C4-2B (cell line): ENCODE results near the gene OSBPL1A.

Source experiments
- H3K27ac ChIP-seq: fragments of 450-650 bp; 2 replicates; pipeline ENCODE4 v1.5.1; 2017
- ZFX ChIP-seq: fragments of 450-650 bp; IDR thresholded peaks from 2 replicates; pipeline ENCODE4 v1.6.1; 2017
- TF ChIP-seq, protein P1 (sequence below): fragments of 450-650 bp; conservative IDR thresholded peaks from 2 replicates; pipeline ENCODE4 v1.5.1; 2017; ENCODE audit warnings: mild to moderate bottlenecking

OSBPL1A gene

GRCh38 chr18:24228667-24229041, 169.0 kb downstream of the OSBPL1A start:
- no peak overlapping the region for H3K27ac ChIP-seq
- TF ChIP-seq, protein P1, sequence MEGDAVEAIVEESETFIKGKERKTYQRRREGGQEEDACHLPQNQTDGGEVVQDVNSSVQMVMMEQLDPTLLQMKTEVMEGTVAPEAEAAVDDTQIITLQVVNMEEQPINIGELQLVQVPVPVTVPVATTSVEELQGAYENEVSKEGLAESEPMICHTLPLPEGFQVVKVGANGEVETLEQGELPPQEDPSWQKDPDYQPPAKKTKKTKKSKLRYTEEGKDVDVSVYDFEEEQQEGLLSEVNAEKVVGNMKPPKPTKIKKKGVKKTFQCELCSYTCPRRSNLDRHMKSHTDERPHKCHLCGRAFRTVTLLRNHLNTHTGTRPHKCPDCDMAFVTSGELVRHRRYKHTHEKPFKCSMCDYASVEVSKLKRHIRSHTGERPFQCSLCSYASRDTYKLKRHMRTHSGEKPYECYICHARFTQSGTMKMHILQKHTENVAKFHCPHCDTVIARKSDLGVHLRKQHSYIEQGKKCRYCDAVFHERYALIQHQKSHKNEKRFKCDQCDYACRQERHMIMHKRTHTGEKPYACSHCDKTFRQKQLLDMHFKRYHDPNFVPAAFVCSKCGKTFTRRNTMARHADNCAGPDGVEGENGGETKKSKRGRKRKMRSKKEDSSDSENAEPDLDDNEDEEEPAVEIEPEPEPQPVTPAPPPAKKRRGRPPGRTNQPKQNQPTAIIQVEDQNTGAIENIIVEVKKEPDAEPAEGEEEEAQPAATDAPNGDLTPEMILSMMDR, result no peak
- no peak for TF ChIP-seq ZFX

- no peak for TF ChIP-seq ZFX
- TF ChIP-seq, protein P1, result no peak
- H3K27ac ChIP-seq, result no peak overlapping the region
Measured at GRCh38 chr18:24227977-24228666, 169.5 kb downstream of the OSBPL1A start.

DNA sequence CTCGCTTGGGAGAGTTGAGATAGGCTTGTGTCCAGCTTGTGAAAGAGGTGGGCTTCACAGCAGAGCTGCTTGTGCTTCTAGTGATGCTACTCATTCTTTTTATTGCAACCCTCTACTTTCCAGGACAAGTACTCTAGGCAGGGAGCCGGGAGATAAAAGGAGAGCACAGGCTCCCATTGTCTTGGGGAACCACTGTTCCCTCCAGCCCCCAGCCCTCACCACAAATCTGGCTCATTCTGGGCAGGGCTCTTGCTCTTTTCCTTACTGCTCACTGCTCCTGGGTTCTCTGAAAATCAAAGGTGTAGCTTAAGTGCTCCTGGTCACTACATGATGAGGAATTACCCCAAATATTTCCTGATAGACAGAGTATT, 177.3 kb downstream of the OSBPL1A start:
- no peak for TF ChIP-seq ZFX
- TF ChIP-seq, protein P1, result no peak
- no peak overlapping the region for H3K27ac ChIP-seq

DNA sequence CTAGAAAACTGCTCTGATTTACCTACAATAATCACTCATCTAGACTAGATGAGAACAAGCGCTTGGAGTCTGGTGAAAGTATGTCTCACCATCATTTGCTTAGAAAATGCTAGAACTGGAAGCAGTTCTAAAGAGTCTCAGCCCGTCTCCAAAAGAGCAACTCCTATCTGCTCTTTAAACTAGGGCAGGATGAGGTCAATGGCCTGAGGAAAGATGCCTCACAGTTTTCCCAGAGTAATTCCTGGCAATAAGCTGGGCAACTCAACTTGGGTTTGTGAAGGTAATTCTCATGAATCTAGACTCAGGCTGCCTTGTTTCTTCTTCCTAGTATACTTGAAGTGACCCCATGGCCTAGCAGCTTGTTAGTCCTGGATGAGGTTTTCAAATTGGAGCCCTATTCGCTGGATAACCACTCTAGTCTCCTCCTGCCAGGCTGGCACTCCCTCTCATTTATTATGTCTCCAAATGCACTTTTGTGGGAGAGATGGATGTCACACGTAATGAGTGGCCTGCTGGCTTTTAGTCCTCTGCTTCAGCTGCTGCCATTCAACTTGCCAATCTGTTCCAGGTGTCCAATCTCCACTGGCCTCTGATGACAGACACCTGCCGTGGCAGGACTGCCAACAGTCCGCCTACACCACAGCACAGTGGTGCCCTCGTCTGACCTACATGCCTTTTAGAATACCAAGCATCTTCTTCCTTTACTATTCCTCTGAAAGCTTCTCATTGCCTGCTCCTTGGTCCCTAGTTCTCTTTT, 177.9 kb downstream of the OSBPL1A start:
- no peak overlapping the region for H3K27ac ChIP-seq
- TF ChIP-seq ZFX, result no peak
- TF ChIP-seq, protein P1, result no peak

GRCh38 chr18:24214913-24215312, 182.7 kb downstream of the OSBPL1A start:
- H3K27ac ChIP-seq, result no peak overlapping the region
- TF ChIP-seq ZFX, result no peak
- TF ChIP-seq, protein P1, result no peak

GRCh38 chr18:24214144-24214543, 183.5 kb downstream of the OSBPL1A start:
- TF ChIP-seq, protein P1, result no peak
- no peak for TF ChIP-seq ZFX
- no peak overlapping the region for H3K27ac ChIP-seq

DNA sequence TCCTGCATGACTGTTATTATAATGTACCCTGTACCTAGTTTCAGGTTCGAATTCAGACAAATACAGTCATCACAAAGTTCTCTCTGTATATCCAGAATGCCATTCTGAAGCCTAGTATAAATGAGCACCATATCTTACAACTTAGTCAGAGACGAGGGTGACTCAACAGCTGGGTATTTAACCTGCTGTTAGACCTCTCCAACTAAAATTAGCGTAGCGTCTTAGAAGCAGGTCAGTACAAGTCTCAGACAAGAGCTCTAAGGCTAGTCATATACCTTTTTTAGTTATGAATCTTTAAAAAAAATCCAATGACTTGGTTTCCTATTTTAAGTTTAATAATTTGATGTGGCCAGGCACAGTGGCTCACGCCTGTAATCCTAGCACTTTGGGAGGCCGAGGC, 184.7 kb downstream of the OSBPL1A start:
- H3K27ac ChIP-seq, result no peak overlapping the region
- TF ChIP-seq ZFX, result no peak
- TF ChIP-seq, protein P1, result no peak
